Measurements from ENCODE around the gene CASQ1. TPM values are rescaled to one million over a fixed set of nuclear protein-coding genes. Genes with fewer than 3 reads are reported as not detected.

The CASQ1 gene
- total and polyA plus RNA-seq, 2 donors (not counting 3 experiments of a cell fraction or from before 2014, with no cell fraction given): not detected

GRCh38 chr1:160193832-160194736 lies 3.7 kb downstream of the CASQ1 start:
- no peak for FAIRE-seq
- DNase-seq (ENCODE audit: low read depth, low spot score): no peak
- dilution Hi-C loops (cut with MboI; ENCODE audit: extremely low pct_ligation_motif_present, low sequenced_read_pairs): no loop called here
- ChIA-PET CTCF (interaction anchor here (0.5 to 5.7 kb wide), 67 partner anchors 12 to 222 kb away, joined by 3 to 511 read pairs (median 6); partner anchors contain the start of genes DCAF8, IGSF8, PEA15 and PEX19), POLR2A (interaction anchor here (0.6 to 1.0 kb wide), 3 partner anchors 26 to 97 kb away, joined by 3 to 6 read pairs (median 5); no protein-coding TSS in a partner anchor)
- Histone ChIP-seq H3K9ac (replicated peaks; ENCODE audit: extremely low read depth, insufficient read depth, low read length) (no peak overlapping the region), H3K4me2 (ENCODE audit: insufficient read depth, low read length) (no peak overlapping the region), H3K9me3 (replicated peaks; ENCODE audit: control insufficient read depth, insufficient read depth, low read length) (no peaks in the 10 kb centered on the region), H3K79me2 (ENCODE audit: control insufficient read depth, insufficient read depth, low read length) (no peaks in the 10 kb centered on the region), H3K4me1 (ENCODE audit: control insufficient read depth, extremely low read depth, insufficient read depth, low read length) (peaks cover 5% of the 10 kb centered on the region), H3K9me1 (replicated peaks; ENCODE audit: control insufficient read depth, extremely low read depth, insufficient read depth, low read length) (no peaks in the 10 kb centered on the region), H3K36me3 (ENCODE audit: control insufficient read depth in 2 of 2, extremely low read depth in 1 of 2, insufficient read depth in 2 of 2, low read length in 2 of 2) (no peaks in the 10 kb centered on the region), H3K27ac (ENCODE audit: insufficient read depth, low read depth, low read length) (no peak overlapping the region), H3K4me3 (replicated peaks in 1 of 3; ENCODE audit: insufficient read depth in 1 of 3, low read depth in 1 of 3, low read length in 3 of 3) (no peak overlapping the region), H2AFZ (ENCODE audit: low read depth, low read length) (no peak overlapping the region), H4K20me1 (replicated peaks; ENCODE audit: control insufficient read depth, extremely low read depth, insufficient read depth, low read length) (no peaks in the 10 kb centered on the region), H3K27me3 (ENCODE audit: control insufficient read depth in 2 of 2, insufficient read depth in 2 of 2, low read length in 2 of 2) (peaks cover 0 to 3% of the 10 kb centered on the region in 2 experiments)
- intact Hi-C loops (cut with micrococcal nuclease): loop anchor here (1.0 kb wide), 7 partner anchors 12 to 222 kb away; no protein-coding TSS in a partner anchor
- no peak for TF ChIP-seq MAX (IDR thresholded peaks at IDR 0.05; ENCODE audit: insufficient read depth, insufficient read length)
- no peak for TF ChIP-seq FOS (IDR thresholded peaks at IDR 0.05; ENCODE audit: borderline replicate concordance, insufficient read depth, low read length)
- no peak for TF ChIP-seq POLR2AphosphoS5 (IDR thresholded peaks at IDR 0.05; ENCODE audit: insufficient read depth, low read depth, low read length)
- TF ChIP-seq EZH2 (IDR thresholded peaks at IDR 0.05; ENCODE audit: borderline replicate concordance, low read depth, low read length, severe bottlenecking): no peak
- TF ChIP-seq GATA2 (IDR thresholded peaks at IDR 0.05; ENCODE audit: insufficient read depth, insufficient read length, low read depth, low read length): no peak
- no peak for TF ChIP-seq CTCF (IDR thresholded peaks at IDR 0.05; ENCODE audit: extremely low read depth in 1 of 2, insufficient read depth in 1 of 2, low read depth in 1 of 2, low read length in 2 of 2)
- no TSS peak for BruUV-seq (replicated peaks)
